Measurements from ENCODE around the gene CAPN14. TPM values are rescaled to one million over a fixed set of nuclear protein-coding genes. Genes with fewer than 3 reads are reported as not detected.

The CAPN14 gene
- total and polyA plus RNA-seq, 2 of the 4 experiments (the other 2 are of a cell fraction): under 0.01 to 0.09 TPM

- no peak for DNase-seq
- no CpG with 5 or more reads among the region's 5 CpGs for WGBS, 2 experiments (ENCODE audit: extremely low coverage in 2 of 2, insufficient read length in 1 of 2)
- H3K23ac ChIP-seq (ENCODE audit: low read depth, low read length): no peak overlapping the region
- H3K14ac ChIP-seq (replicated peaks; ENCODE audit: low read depth, low read length): no peak overlapping the region
- H3K4me3 ChIP-seq (ENCODE audit: insufficient read depth, low read depth, low read length): no peak overlapping the region
- H4K5ac ChIP-seq (ENCODE audit: low read depth, low read length): no peak overlapping the region
- no peak overlapping the region for H2BK15ac ChIP-seq (ENCODE audit: low read depth, low read length)
- no peak overlapping the region for H2BK5ac ChIP-seq (ENCODE audit: low read depth, low read length, poor library complexity, severe bottlenecking)
- ChIA-PET POLR2A (ENCODE audit: unreplicated experiment) (no interaction called here), CTCF (interaction anchor here (0.5 kb wide), 1 partner anchor 18 kb away, joined by 3 read pairs; no protein-coding TSS in a partner anchor)
- no peaks in the 10 kb centered on the region for H3K79me1 ChIP-seq (ENCODE audit: low read depth in 1 of 2, low read length in 2 of 2)
- in situ Hi-C loops (cut with MboI; ENCODE audit: low sequenced_read_pairs): no loop called here
- H3K27ac ChIP-seq (ENCODE audit: insufficient read depth, low read length): no peak overlapping the region
- H3K9me1 ChIP-seq (ENCODE audit: insufficient read depth, low read length): no peaks in the 10 kb centered on the region
- no peaks in the 10 kb centered on the region for H3K9me3 ChIP-seq (ENCODE audit: control insufficient read depth, insufficient read depth, low read length)
- dilution Hi-C loops (cut with HindIII; ENCODE audit: low sequenced_read_pairs, unreplicated experiment): no loop called here
- no peaks in the 10 kb centered on the region for H3K4me1 ChIP-seq (ENCODE audit: control insufficient read depth, insufficient read depth, low read length)
- no peak overlapping the region for H4K8ac ChIP-seq (ENCODE audit: low read depth in 2 of 2, low read length in 2 of 2)
- ATAC-seq (ENCODE audit: low read depth): no peak
- no peak overlapping the region for H4K91ac ChIP-seq (ENCODE audit: insufficient read depth, low read depth, low read length)
- H2AFZ ChIP-seq (replicated peaks; ENCODE audit: low read length, poor library complexity): no peak overlapping the region
- no peak overlapping the region for H3K18ac ChIP-seq (ENCODE audit: low read depth, low read length)
- H3K27me3 ChIP-seq (ENCODE audit: control insufficient read depth, insufficient read depth, low read length): peaks cover 51% of the 10 kb centered on the region
- no peak overlapping the region for H2AK9ac ChIP-seq (replicated peaks; ENCODE audit: low read depth, low read length, poor library complexity)
- no peak overlapping the region for H3K4ac ChIP-seq (ENCODE audit: low read depth, low read length)
- no peak overlapping the region for H3K4me2 ChIP-seq (ENCODE audit: low read depth, low read length)
- TF ChIP-seq MXI1 (IDR thresholded peaks at IDR 0.05; ENCODE audit: borderline replicate concordance, low read depth, low read length): no peak
- no peak for TF ChIP-seq RFX5 (IDR thresholded peaks at IDR 0.05; ENCODE audit: low read depth, low read length)
- no peak for TF ChIP-seq BHLHE40 (IDR thresholded peaks at IDR 0.05; ENCODE audit: low read depth, low read length)
- TF ChIP-seq CHD1 (IDR thresholded peaks at IDR 0.05; ENCODE audit: low read depth, low read length): no peak
- TF ChIP-seq CTCF (conservative IDR thresholded peaks at IDR 0.05; ENCODE audit: low read depth, low read length): no peak
- no peak for TF ChIP-seq SMC3 (IDR thresholded peaks at IDR 0.05; ENCODE audit: low read depth, low read length)
- TF ChIP-seq USF2 (IDR thresholded peaks at IDR 0.05; ENCODE audit: low read depth, low read length): no peak
- TF ChIP-seq RCOR1 (IDR thresholded peaks at IDR 0.05; ENCODE audit: insufficient replicate concordance, low read length): no peak
- no peak for TF ChIP-seq NFE2L2 (IDR thresholded peaks at IDR 0.05; ENCODE audit: low read depth, low read length)
- no peak for TF ChIP-seq ELK1 (IDR thresholded peaks at IDR 0.05; ENCODE audit: borderline replicate concordance, low read depth, low read length)
- TF ChIP-seq MAFK (IDR thresholded peaks at IDR 0.05; ENCODE audit: low read depth, low read length): no peak
- TF ChIP-seq POLR2A (IDR thresholded peaks at IDR 0.05; ENCODE audit: low read depth, low read length): no peak
- no peak for TF ChIP-seq FOS (IDR thresholded peaks at IDR 0.05; ENCODE audit: low read depth, low read length)
- TF ChIP-seq RAD21 (IDR thresholded peaks at IDR 0.05; ENCODE audit: low read length): no peak
- no peak for TF ChIP-seq MAZ (IDR thresholded peaks at IDR 0.05; ENCODE audit: borderline replicate concordance, low read depth, low read length)
- no peak for TF ChIP-seq CEBPB (IDR thresholded peaks at IDR 0.05; ENCODE audit: low read depth, low read length)
- BruUV-seq (replicated peaks): no TSS peak
- no peak overlapping the region for H2BK120ac ChIP-seq (ENCODE audit: low read depth, low read length)
- H3K56ac ChIP-seq (ENCODE audit: extremely low read depth, insufficient read depth, low read length): no peak overlapping the region
- no peak overlapping the region for H2AK5ac ChIP-seq (ENCODE audit: low read depth, low read length)
- no peaks in the 10 kb centered on the region for H4K20me1 ChIP-seq (ENCODE audit: insufficient read depth, low read length)
- no peak overlapping the region for H3K9ac ChIP-seq (ENCODE audit: low read depth, low read length)
- no peak overlapping the region for H2BK20ac ChIP-seq (ENCODE audit: low read depth, low read length)
- intact Hi-C loops (cut with micrococcal nuclease): no loop called here
- H3K36me3 ChIP-seq (ENCODE audit: control insufficient read depth, insufficient read depth, low read length): no peaks in the 10 kb centered on the region
These were observed 82.8 kb downstream of the CAPN14 start for GRCh38 chr2:31134480-31134879.
